ENCODE results near the gene CHTF8. TPM values are rescaled to one million over a fixed set of nuclear protein-coding genes. Genes with fewer than 3 reads are reported as not detected.

Gene CHTF8
- polyA plus RNA-seq, 6 donors from 2014 or later = 182 to 277 (median 241) TPM

- Mint-ChIP-seq H3K27ac (no peak overlapping the region), H3K9me3 (no peaks in the 10 kb centered on the region), H3K27me3 (no peaks in the 10 kb centered on the region), H3K36me3 (peaks cover 0 to 16% of the 10 kb centered on the region in 2 donors), H3K4me3 (no peak overlapping the region), H3K4me1 (peaks cover 0 to 4% (median 0%) of the 10 kb centered on the region in 3 donors)
- no peak for ATAC-seq (ENCODE audit: low read depth in 2 of 2)
- DNase-seq = no peak
Measured at GRCh38 chr16:69079697-69080096, 52.7 kb downstream of the CHTF8 start.

- Mint-ChIP-seq H3K36me3 (peaks cover 0 to 8% of the 10 kb centered on the region in 2 donors), H3K27me3 (no peaks in the 10 kb centered on the region), H3K4me3 (no peak overlapping the region), H3K4me1 (peaks cover 0 to 4% (median 0%) of the 10 kb centered on the region in 3 donors), H3K9me3 (no peaks in the 10 kb centered on the region), H3K27ac (no peak overlapping the region)
- ATAC-seq (ENCODE audit: low read depth in 2 of 2) (no peak), DNase-seq (no peak)
Measured at GRCh38 chr16:69078073-69078472, 54.3 kb downstream of the CHTF8 start.

- Mint-ChIP-seq H3K36me3 (peaks cover 0 to 8% of the 10 kb centered on the region in 2 donors), H3K27me3 (no peaks in the 10 kb centered on the region), H3K4me1 (peaks cover 0 to 4% (median 0%) of the 10 kb centered on the region in 3 donors), H3K4me3 (no peak overlapping the region), H3K27ac (no peak overlapping the region), H3K9me3 (no peaks in the 10 kb centered on the region)
- no peak for DNase-seq
- no peak for ATAC-seq (ENCODE audit: low read depth in 2 of 2)
Measured at GRCh38 chr16:69077251-69077650, 55.1 kb downstream of the CHTF8 start.

GRCh38 chr16:69073181-69073702 is 59.1 kb downstream of the CHTF8 start:
- DNase-seq (no peak), ATAC-seq (ENCODE audit: low read depth in 2 of 2) (no peak)
- Mint-ChIP-seq H3K27ac (no peak overlapping the region), H3K4me3 (peak overlapping the region in 1 of 8 donors; percentile 9), H3K9me3 (no peaks in the 10 kb centered on the region), H3K27me3 (no peaks in the 10 kb centered on the region), H3K4me1 (peaks cover 0 to under 1% (median 0%) of the 10 kb centered on the region in 3 donors), H3K36me3 (peaks cover 3 to 7% of the 10 kb centered on the region in 2 donors)

GRCh38 chr16:69072640-69072974 is 59.8 kb downstream of the CHTF8 start:
- DNase-seq = no peak
- no peaks in the 10 kb centered on the region for H3K27me3 Mint-ChIP-seq
- H3K4me3 Mint-ChIP-seq = no peak overlapping the region
- peaks cover 0 to 7% of the 10 kb centered on the region in 2 donors for H3K36me3 Mint-ChIP-seq
- ATAC-seq (ENCODE audit: low read depth in 2 of 2) = no peak
- peak overlapping the region in 3 of 6 donors; percentile 16 to 84 (median 28) for H3K27ac Mint-ChIP-seq
- H3K4me1 Mint-ChIP-seq = no peaks in the 10 kb centered on the region
- H3K9me3 Mint-ChIP-seq = no peaks in the 10 kb centered on the region

- no peak overlapping the region for H3K27ac Mint-ChIP-seq
- DNase-seq = no peak
- peaks cover 4 to 7% of the 10 kb centered on the region in 2 donors for H3K36me3 Mint-ChIP-seq
- H3K4me1 Mint-ChIP-seq = no peaks in the 10 kb centered on the region
- ATAC-seq (ENCODE audit: low read depth in 2 of 2) = no peak
- H3K9me3 Mint-ChIP-seq = no peaks in the 10 kb centered on the region
- no peaks in the 10 kb centered on the region for H3K27me3 Mint-ChIP-seq
- H3K4me3 Mint-ChIP-seq = no peak overlapping the region
Measured at GRCh38 chr16:69071036-69071435, 61.4 kb downstream of the CHTF8 start.

GRCh38 chr16:69069504-69069903 is 62.9 kb downstream of the CHTF8 start:
- H3K27ac Mint-ChIP-seq = peak overlapping the region in 2 of 6 donors; percentile 48 to 69

More at GRCh38 chr16:69069504-69069903, 62.9 kb downstream of the CHTF8 start:
- DNase-seq (no peak), ATAC-seq (ENCODE audit: low read depth in 2 of 2) (no peak)
- Mint-ChIP-seq H3K4me1 (no peaks in the 10 kb centered on the region), H3K4me3 (no peak overlapping the region), H3K9me3 (no peaks in the 10 kb centered on the region), H3K36me3 (peaks cover 7 to 11% of the 10 kb centered on the region in 2 donors), H3K27me3 (no peaks in the 10 kb centered on the region)

Other genes starting within 250 kb of the CHTF8 start
- under 1 TPM in 4 of 6 donors, not detected in 2; 0.08 to 0.48 (median 0.28) TPM for gene HAS3, start 26.9 kb downstream of the CHTF8 start, polyA plus RNA-seq (ENCODE audit: low read depth in 6 of 6)
- 100 to 1,000 TPM in 1 of 6 donors, 10 to 100 TPM in 5; 45.1 to 103 (median 58.6) TPM for gene UTP4, start 61 bp upstream of the CHTF8 start, polyA plus RNA-seq (ENCODE audit: low read depth in 6 of 6)
- 1 to 10 TPM; 2.4 to 7.1 (median 4.2) TPM for gene SNTB2, start 54.6 kb upstream of the CHTF8 start, polyA plus RNA-seq (ENCODE audit: low read depth in 6 of 6)
- 10 to 100 TPM; 22.2 to 35.1 (median 27.8) TPM for gene VPS4A, start 178.8 kb upstream of the CHTF8 start, polyA plus RNA-seq (ENCODE audit: low read depth in 6 of 6)
- 10 to 100 TPM in 3 of 6 donors, 1 to 10 TPM in 3; 8.7 to 16.0 (median 11.1) TPM for gene PDF, start 198.0 kb upstream of the CHTF8 start, polyA plus RNA-seq (ENCODE audit: low read depth in 6 of 6)
- 10 to 100 TPM; 25.4 to 57.1 (median 34.3) TPM for gene COG8, start 207.0 kb upstream of the CHTF8 start, polyA plus RNA-seq (ENCODE audit: low read depth in 6 of 6)
- gene NIP7, start 207.2 kb upstream of the CHTF8 start, polyA plus RNA-seq (ENCODE audit: low read depth in 6 of 6) = 10 to 100 TPM; 21.0 to 30.4 (median 23.7) TPM
- under 1 TPM in 1 of 6 donors, not detected in 5; 0.44 TPM for gene TMED6, start 219.2 kb upstream of the CHTF8 start, polyA plus RNA-seq (ENCODE audit: low read depth in 6 of 6)

Measured in naive B cell (primary cell).